Osteoblast (primary cell): ENCODE measurements around the gene UBE2Q2. TPM values are rescaled to one million over a fixed set of nuclear protein-coding genes. Genes with fewer than 3 reads are reported as not detected.

Source experiments
- DNase-seq: peaks from one replicate; pipeline ENCODE4 v3.0.0; 2011; ENCODE audit warnings: low spot score, mixed read lengths; ENCODE audit not compliant: insufficient read length; ENCODE audit errors: missing footprints
- H2AFZ ChIP-seq: 2 replicates; pipeline ENCODE4 v1.6.0; 2011; ENCODE audit warnings: mild to moderate bottlenecking, low read length
- H3K27ac ChIP-seq: 2 replicates; pipeline ENCODE4 v1.5.1; 2011; ENCODE audit warnings: mild to moderate bottlenecking, low read depth, low read length, moderate library complexity
- H3K27me3 ChIP-seq: 2 replicates; pipeline ENCODE4 v1.6.0; 2012; ENCODE audit warnings: mild to moderate bottlenecking, control low read depth, inconsistent platforms, low read length, moderate library complexity; ENCODE audit not compliant: insufficient read depth
- H3K36me3 ChIP-seq: 2 replicates; pipeline ENCODE4 v1.5.1; 2011; ENCODE audit warnings: mild to moderate bottlenecking, low read length, control low read depth, moderate library complexity; ENCODE audit not compliant: insufficient read depth
- H3K4me1 ChIP-seq: 2 replicates; pipeline ENCODE4 v1.5.1; 2011; ENCODE audit warnings: mild to moderate bottlenecking, low read length, control low read depth, moderate library complexity; ENCODE audit not compliant: insufficient read depth
- H3K4me2 ChIP-seq: 2 replicates; pipeline ENCODE4 v1.6.0; 2011; ENCODE audit warnings: mild to moderate bottlenecking, low read length; ENCODE audit not compliant: insufficient read depth
- H3K4me3 ChIP-seq: fragments of 200-600 bp; sonication (generic); 3 replicates; pipeline ENCODE4 v1.5.1; 2012; ENCODE audit warnings: mild to moderate bottlenecking, low read length, inconsistent platforms; ENCODE audit not compliant: insufficient read depth
- H3K79me2 ChIP-seq: 2 replicates; pipeline ENCODE4 v1.6.0; 2012; ENCODE audit warnings: mild to moderate bottlenecking, low read length, control low read depth, inconsistent platforms; ENCODE audit not compliant: insufficient read depth
- H3K9me3 ChIP-seq: 2 replicates; pipeline ENCODE4 v1.5.1; 2011; ENCODE audit warnings: low read depth, low read length, control low read depth
- H4K20me1 ChIP-seq: 2 replicates; pipeline ENCODE4 v1.6.0; 2012; ENCODE audit warnings: mild to moderate bottlenecking, low read length, control low read depth; ENCODE audit not compliant: insufficient read depth
- CTCF ChIP-seq: IDR thresholded peaks from 2 replicates; pipeline ENCODE4 v1.5.1; 2011; ENCODE audit warnings: mild to moderate bottlenecking, low read depth, low read length, moderate library complexity; ENCODE audit errors: extremely low read depth
- small RNA-seq: library from RNA; depleted of rRNA; stranded (forward); fragments of <200 nt; gene quantifications from one replicate; pipeline ENCODE3, GENCODE V24; 2012
- total RNA-seq: library from RNA; depleted of rRNA; stranded (reverse); fragments of >200 nt; gene quantifications from 2 replicates; pipeline ENCODE4 v1.2.3, GENCODE V29; 2012

Gene UBE2Q2
- total RNA-seq, 1 donor = 66.2 TPM

GRCh38 chr15:75943713-75944215 lies 100.5 kb downstream of the UBE2Q2 start:
- Histone ChIP-seq H3K9me3 (no peaks in the 10 kb centered on the region), H3K36me3 (no peaks in the 10 kb centered on the region), H4K20me1 (no peaks in the 10 kb centered on the region), H3K4me1 (peaks cover 27% of the 10 kb centered on the region), H3K4me3 (no peak overlapping the region), H3K27me3 (no peaks in the 10 kb centered on the region), H3K27ac (no peak overlapping the region), H2AFZ (no peak overlapping the region), H3K4me2 (no peak overlapping the region), H3K79me2 (no peaks in the 10 kb centered on the region)
- no peak for DNase-seq
- TF ChIP-seq CTCF = no peak

GRCh38 chr15:75945953-75946352 lies 102.7 kb downstream of the UBE2Q2 start:
- H3K4me1 ChIP-seq = peaks cover 27% of the 10 kb centered on the region
- peak overlapping the region; percentile 21 for H3K4me2 ChIP-seq
- H3K27ac ChIP-seq = no peak overlapping the region
- H4K20me1 ChIP-seq = no peaks in the 10 kb centered on the region
- no peak overlapping the region for H2AFZ ChIP-seq
- no peak overlapping the region for H3K4me3 ChIP-seq
- no peaks in the 10 kb centered on the region for H3K36me3 ChIP-seq
- H3K9me3 ChIP-seq = no peaks in the 10 kb centered on the region
- no peaks in the 10 kb centered on the region for H3K27me3 ChIP-seq
- no peak for TF ChIP-seq CTCF
- DNase-seq = peak; percentile 13
- H3K79me2 ChIP-seq = no peaks in the 10 kb centered on the region

GRCh38 chr15:75947092-75947491 lies 103.8 kb downstream of the UBE2Q2 start:
- Histone ChIP-seq H2AFZ (no peak overlapping the region), H3K79me2 (no peaks in the 10 kb centered on the region), H3K4me2 (no peak overlapping the region), H3K27ac (no peak overlapping the region), H3K4me3 (no peak overlapping the region), H4K20me1 (no peaks in the 10 kb centered on the region), H3K36me3 (no peaks in the 10 kb centered on the region), H3K4me1 (peaks cover 27% of the 10 kb centered on the region), H3K27me3 (no peaks in the 10 kb centered on the region), H3K9me3 (no peaks in the 10 kb centered on the region)
- peak; percentile 69 for DNase-seq
- TF ChIP-seq CTCF = no peak

GRCh38 chr15:75948761-75949296 lies 105.6 kb downstream of the UBE2Q2 start:
- H3K4me1 ChIP-seq = peaks cover 23% of the 10 kb centered on the region
- H3K4me2 ChIP-seq = no peak overlapping the region
- H3K79me2 ChIP-seq = no peaks in the 10 kb centered on the region
- H3K27me3 ChIP-seq = no peaks in the 10 kb centered on the region
- H3K9me3 ChIP-seq = no peaks in the 10 kb centered on the region
- no peak overlapping the region for H2AFZ ChIP-seq
- TF ChIP-seq CTCF = no peak
- no peak for DNase-seq
- no peak overlapping the region for H3K27ac ChIP-seq
- H3K4me3 ChIP-seq = no peak overlapping the region
- no peaks in the 10 kb centered on the region for H3K36me3 ChIP-seq
- H4K20me1 ChIP-seq = no peaks in the 10 kb centered on the region

Small RNA genes lying within 50 kb of the gene (small RNA-seq; reads per million reads assigned to genes)
- not detected for gene RN7SL510P

Other genes with a start within 250 kb of the UBE2Q2 start
- 30.4 and 30.9 TPM in 2 replicates for gene SNUPN, start 217.7 kb upstream of the UBE2Q2 start, total RNA-seq
- 46.6 and 64.4 TPM in 2 replicates for gene IMP3, start 203.2 kb upstream of the UBE2Q2 start, total RNA-seq
- gene SNX33, start 195.5 kb upstream of the UBE2Q2 start, total RNA-seq = 38.0 and 39.8 TPM in 2 replicates
- 11.5 and 20.3 TPM in 2 replicates for gene CSPG4, start 130.6 kb upstream of the UBE2Q2 start, total RNA-seq
- 27.1 and 27.4 TPM in 2 replicates for gene FBXO22, start 60.4 kb downstream of the UBE2Q2 start, total RNA-seq
- gene NRG4, start 169.0 kb downstream of the UBE2Q2 start, total RNA-seq = not detected in 2 replicates
- gene TMEM266, start 216.5 kb downstream of the UBE2Q2 start, total RNA-seq = not detected in 2 replicates